ENCODE measurements around the gene TPM1. TPM values are rescaled to one million over a fixed set of nuclear protein-coding genes. Genes with fewer than 3 reads are reported as not detected.
A peak's percentile ranks its signal among the peaks of the same experiment; 100 is the strongest.

The TPM1 gene
- polyA plus RNA-seq, 6 donors from 2014 or later, result 1.7 to 6.9 (median 4.0) TPM

DNA sequence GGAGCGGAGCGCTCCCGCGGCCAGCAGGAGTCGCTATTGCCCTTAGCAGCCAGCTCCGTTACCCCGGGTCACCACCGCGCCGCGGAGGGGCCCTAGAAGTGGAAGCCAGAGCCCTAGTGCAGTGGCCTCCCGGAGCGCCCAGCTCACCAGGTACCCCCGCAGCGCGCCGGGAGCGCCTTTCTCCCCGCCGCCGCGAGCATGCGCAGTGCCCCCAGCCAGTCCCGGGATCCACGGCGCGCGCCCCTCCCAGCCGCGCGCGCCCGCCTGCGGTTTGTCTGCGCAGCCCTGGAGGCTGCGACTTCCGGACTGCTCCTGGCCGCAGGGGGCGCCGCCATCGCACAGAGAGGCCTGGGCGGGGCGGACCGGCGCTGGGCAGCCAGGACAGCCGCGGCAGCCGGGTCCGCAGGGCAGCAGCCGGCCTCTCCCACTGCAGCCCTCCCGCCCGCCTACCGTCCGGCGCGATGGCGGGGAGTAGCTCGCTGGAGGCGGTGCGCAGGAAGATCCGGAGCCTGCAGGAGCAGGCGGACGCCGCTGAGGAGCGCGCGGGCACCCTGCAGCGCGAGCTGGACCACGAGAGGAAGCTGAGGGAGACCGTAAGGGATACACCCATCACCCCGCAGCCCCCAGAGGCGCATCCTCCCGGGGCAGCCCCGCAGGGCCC lies 5.7 kb downstream of the TPM1 start:
- Mint-ChIP-seq H3K27me3 (peaks cover 29 to 36% (median 30%) of the 10 kb centered on the region in 3 donors), H3K27ac (peak overlapping the region in 4 of 6 donors; percentile 38 to 90 (median 66))

DNA sequence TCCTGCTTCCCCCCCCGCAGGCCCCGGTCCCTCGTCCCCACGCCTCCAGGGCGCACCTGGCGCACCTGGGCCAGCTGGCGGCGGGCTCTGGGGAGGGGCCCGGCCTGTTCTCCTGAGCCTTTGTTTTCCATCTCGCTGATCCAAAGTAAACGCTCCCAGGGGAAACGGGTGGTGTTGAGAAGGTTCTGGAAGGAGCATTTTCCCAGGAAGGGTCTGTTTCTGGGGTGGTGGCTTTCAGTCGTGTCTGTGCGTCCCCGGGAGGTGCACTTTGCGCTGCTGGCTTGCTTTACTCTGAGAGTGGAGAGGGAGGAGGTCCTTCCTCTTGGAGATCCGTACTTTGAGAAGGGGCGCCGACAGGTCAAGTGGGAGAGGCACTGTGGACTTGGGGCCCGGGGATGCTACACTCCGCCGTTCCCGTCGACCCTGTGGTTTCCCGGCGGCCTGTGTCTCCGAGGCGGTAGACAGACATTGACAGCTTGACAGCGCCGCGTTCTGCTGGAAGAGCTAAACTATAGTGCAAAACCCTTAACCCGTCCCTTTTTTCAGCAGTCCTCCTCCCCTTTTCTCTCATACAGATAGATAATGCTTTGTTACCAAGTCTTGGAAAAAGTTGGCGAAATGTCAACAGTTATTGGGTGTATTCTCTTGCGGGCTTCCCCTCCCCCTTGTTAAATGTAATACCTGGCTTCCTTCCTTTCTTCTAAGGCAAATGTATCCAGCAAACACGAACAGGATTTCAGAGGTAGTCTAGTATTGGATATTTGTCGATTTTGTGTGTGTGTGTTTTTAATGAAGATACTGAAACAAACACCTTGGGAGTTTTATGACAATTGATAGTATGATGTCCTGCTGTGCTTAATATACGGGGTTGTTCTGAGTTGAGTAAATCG lies 6.5 kb downstream of the TPM1 start:
- Mint-ChIP-seq H3K27ac (peak overlapping the region in 4 of 6 donors; percentile 24 to 92 (median 55)), H3K4me1 (peaks cover 19 to 26% (median 21%) of the 10 kb centered on the region in 3 donors), H3K9me3 (no peaks in the 10 kb centered on the region), H3K36me3 (no peaks in the 10 kb centered on the region), H3K4me3 (peak overlapping the region; percentile 83 to 96 (median 90)), H3K27me3 (peaks cover 21 to 30% (median 26%) of the 10 kb centered on the region in 3 donors)
- peak; percentile 10 for DNase-seq
- peak in 1 of 2 donors; percentile 8 for ATAC-seq (ENCODE audit: low read depth in 2 of 2)

More for the DNA sequence above, 5.7 kb downstream of the TPM1 start:
- DNase-seq (peak; percentile 75), ATAC-seq (ENCODE audit: low read depth in 2 of 2) (peak; percentile 75 to 76)
- Mint-ChIP-seq H3K4me1 (peaks cover 26 to 27% (median 26%) of the 10 kb centered on the region in 3 donors), H3K4me3 (peak overlapping the region; percentile 83 to 96 (median 90)), H3K36me3 (no peaks in the 10 kb centered on the region), H3K9me3 (no peaks in the 10 kb centered on the region)

DNA sequence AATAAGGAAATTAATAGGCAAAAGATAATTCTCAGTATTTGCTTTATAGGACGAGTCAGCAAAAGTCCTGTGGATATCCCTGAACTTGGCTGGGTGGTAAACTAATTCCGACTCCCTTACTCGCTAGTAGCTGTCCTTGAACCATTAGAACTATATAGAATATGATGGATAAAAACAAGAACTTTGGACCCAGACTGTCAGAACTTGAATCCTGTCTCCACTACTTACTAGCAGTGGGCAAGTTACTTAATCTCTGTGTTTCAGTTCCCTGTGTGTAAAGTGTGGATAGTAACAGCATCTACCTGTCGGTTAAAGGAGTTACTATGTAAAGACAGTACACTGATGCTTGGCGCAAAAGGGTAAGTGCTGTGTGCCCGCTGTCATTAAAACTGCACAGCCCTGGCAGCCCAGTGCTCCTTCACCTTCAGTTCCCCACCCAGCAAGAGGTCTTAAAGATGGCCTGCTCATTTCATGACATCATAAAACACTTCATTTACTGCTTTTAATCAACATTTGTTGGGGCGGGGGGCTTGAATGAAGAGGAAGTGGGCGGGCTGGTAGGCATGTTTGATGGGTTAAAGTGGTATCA lies 7.3 kb downstream of the TPM1 start:
- peak overlapping the region in 5 of 8 donors; percentile 71 to 96 (median 90) for H3K4me3 Mint-ChIP-seq
- H3K27ac Mint-ChIP-seq, result peak overlapping the region in 1 of 6 donors; percentile 66
- ATAC-seq (ENCODE audit: low read depth in 2 of 2) (no peak), DNase-seq (no peak)
- no peaks in the 10 kb centered on the region for H3K9me3 Mint-ChIP-seq
- peaks cover 17 to 21% (median 21%) of the 10 kb centered on the region in 3 donors for H3K4me1 Mint-ChIP-seq
- H3K27me3 Mint-ChIP-seq, result peaks cover 13 to 21% (median 18%) of the 10 kb centered on the region in 3 donors
- no peaks in the 10 kb centered on the region for H3K36me3 Mint-ChIP-seq

DNA sequence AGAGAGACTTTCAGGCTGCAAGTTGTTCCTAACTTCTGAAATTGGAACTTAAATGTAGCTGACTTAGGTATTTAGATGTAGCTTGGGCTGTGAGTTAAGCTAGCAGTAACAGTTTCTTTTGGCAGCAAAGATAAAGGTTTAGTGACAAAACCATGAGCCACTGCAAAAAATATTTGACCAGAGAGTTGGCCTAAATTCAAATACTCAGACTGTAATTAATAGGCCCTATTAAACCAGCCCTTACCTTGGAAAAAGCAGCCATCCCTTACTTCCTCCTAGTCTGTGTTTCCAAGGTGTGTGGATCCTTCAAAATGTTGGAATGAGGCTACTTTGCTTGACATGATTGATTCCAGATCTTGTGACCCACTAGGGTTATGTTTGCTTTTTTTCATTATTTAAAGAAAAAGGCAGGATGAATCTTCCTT lies 8.2 kb downstream of the TPM1 start:
- H3K27ac Mint-ChIP-seq, result no peak overlapping the region
- no peaks in the 10 kb centered on the region for H3K36me3 Mint-ChIP-seq
- DNase-seq (no peak), ATAC-seq (ENCODE audit: low read depth in 2 of 2) (no peak)
- H3K9me3 Mint-ChIP-seq, result no peaks in the 10 kb centered on the region
- H3K4me3 Mint-ChIP-seq, result peak overlapping the region in 1 of 8 donors; percentile 83
- peaks cover 17 to 21% (median 21%) of the 10 kb centered on the region in 3 donors for H3K4me1 Mint-ChIP-seq
- peaks cover 4 to 13% (median 9%) of the 10 kb centered on the region in 3 donors for H3K27me3 Mint-ChIP-seq

DNA sequence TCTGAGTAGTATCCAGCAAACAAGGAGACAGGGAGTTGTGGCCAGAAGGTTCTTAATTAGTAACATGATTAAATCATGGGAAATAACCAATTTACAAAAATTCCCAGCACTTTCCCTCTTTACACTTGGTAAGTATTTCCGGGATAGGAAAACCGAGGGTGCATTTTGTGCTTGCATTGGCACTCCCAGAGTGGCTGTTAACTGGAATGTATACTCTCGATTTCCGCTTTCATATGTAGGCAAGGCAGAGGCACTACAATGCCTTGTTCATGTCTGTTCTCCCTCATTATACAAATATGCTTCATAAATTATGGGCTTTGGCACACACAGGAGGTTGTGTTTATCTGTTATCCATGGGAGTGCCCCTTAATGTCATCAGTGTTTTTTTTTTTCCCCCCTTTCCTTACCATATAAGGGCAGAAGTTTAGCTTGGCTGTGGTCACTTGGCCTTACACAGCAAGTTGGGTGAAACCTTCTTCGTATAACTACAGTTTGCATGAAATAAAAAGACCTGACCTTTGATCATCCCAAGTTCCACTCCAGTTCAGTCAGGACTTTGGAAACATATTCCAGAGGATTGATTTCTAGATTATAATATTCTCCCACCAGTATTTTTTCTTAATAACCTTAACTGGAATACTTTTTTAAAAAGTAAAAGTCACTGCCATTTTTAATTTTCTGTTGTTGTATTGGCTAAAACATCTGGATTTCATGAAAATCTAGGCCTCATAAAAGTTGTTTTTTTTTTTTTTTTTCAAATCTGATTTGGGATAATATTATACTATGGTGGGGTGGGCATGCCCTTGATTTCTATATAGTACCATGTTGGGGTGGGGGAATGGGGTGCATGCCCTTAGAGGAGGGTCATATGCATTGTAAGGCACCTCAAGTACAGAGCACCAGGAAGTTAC lies 8.9 kb downstream of the TPM1 start:
- H3K36me3 Mint-ChIP-seq, result no peaks in the 10 kb centered on the region
- DNase-seq (no peak), ATAC-seq (ENCODE audit: low read depth in 2 of 2) (no peak)
- peaks cover 0 to 8% (median 4%) of the 10 kb centered on the region in 3 donors for H3K27me3 Mint-ChIP-seq
- H3K4me3 Mint-ChIP-seq, result peak overlapping the region in 1 of 8 donors; percentile 49
- H3K27ac Mint-ChIP-seq, result peak overlapping the region in 1 of 6 donors; percentile 17
- H3K9me3 Mint-ChIP-seq, result no peaks in the 10 kb centered on the region
- peaks cover 17 to 21% (median 21%) of the 10 kb centered on the region in 3 donors for H3K4me1 Mint-ChIP-seq

- no peaks in the 10 kb centered on the region for H3K9me3 Mint-ChIP-seq
- H3K36me3 Mint-ChIP-seq, result no peaks in the 10 kb centered on the region
- DNase-seq, result no peak
- no peaks in the 10 kb centered on the region for H3K27me3 Mint-ChIP-seq
- H3K4me1 Mint-ChIP-seq, result peaks cover 16 to 21% (median 20%) of the 10 kb centered on the region in 3 donors
- H3K4me3 Mint-ChIP-seq, result peak overlapping the region in 1 of 8 donors; percentile 31
- no peak for ATAC-seq (ENCODE audit: low read depth in 2 of 2)
- no peak overlapping the region for H3K27ac Mint-ChIP-seq
These were observed 9.7 kb downstream of the TPM1 start for GRCh38 chr15:63052077-63052841.

GRCh38 chr15:63052961-63053698 lies 10.6 kb downstream of the TPM1 start:
- H3K4me1 Mint-ChIP-seq, result peaks cover 9 to 15% (median 14%) of the 10 kb centered on the region in 3 donors
- no peaks in the 10 kb centered on the region for H3K27me3 Mint-ChIP-seq
- no peaks in the 10 kb centered on the region for H3K9me3 Mint-ChIP-seq
- peak overlapping the region in 1 of 6 donors; percentile 9 for H3K27ac Mint-ChIP-seq
- DNase-seq (no peak), ATAC-seq (ENCODE audit: low read depth in 2 of 2) (no peak)
- no peaks in the 10 kb centered on the region for H3K36me3 Mint-ChIP-seq
- no peak overlapping the region for H3K4me3 Mint-ChIP-seq

DNA sequence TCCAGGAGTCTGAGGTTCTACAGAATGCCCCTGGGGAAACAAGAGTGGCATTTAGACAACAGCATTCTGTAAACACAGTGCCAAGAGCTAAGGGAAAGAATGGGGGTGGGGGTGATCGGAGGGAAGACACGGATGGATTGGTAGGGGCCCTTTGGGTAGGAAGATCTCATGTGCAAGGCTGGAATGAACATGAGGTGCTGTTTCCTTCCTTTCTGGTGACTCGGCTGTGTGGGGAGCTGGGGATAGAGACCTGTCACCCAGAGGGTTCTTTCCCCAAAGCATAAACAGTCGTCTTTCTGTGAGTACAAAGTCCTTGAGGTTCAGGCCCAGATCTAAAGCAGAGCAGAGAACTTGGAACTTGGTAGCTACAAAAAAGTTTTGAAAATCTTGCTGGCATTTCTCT lies 11.7 kb downstream of the TPM1 start:
- DNase-seq (no peak), ATAC-seq (ENCODE audit: low read depth in 2 of 2) (no peak)
- H3K4me3 Mint-ChIP-seq, result no peak overlapping the region
- no peaks in the 10 kb centered on the region for H3K27me3 Mint-ChIP-seq
- peaks cover 3 to 8% (median 7%) of the 10 kb centered on the region in 3 donors for H3K4me1 Mint-ChIP-seq
- H3K9me3 Mint-ChIP-seq, result no peaks in the 10 kb centered on the region
- peaks cover 0 to 2% of the 10 kb centered on the region in 2 donors for H3K36me3 Mint-ChIP-seq
- H3K27ac Mint-ChIP-seq, result peak overlapping the region in 1 of 6 donors; percentile 63

- H3K27me3 Mint-ChIP-seq, result no peaks in the 10 kb centered on the region
- peak overlapping the region in 1 of 6 donors; percentile 90 for H3K27ac Mint-ChIP-seq
- DNase-seq, result no peak
- H3K36me3 Mint-ChIP-seq, result peaks cover 1 to 5% of the 10 kb centered on the region in 2 donors
- H3K4me3 Mint-ChIP-seq, result no peak overlapping the region
- no peaks in the 10 kb centered on the region for H3K9me3 Mint-ChIP-seq
- no peak for ATAC-seq (ENCODE audit: low read depth in 2 of 2)
- H3K4me1 Mint-ChIP-seq, result peaks cover 0 to under 1% (median 0%) of the 10 kb centered on the region in 3 donors
These were observed 12.4 kb downstream of the TPM1 start for GRCh38 chr15:63054985-63055384.

DNA sequence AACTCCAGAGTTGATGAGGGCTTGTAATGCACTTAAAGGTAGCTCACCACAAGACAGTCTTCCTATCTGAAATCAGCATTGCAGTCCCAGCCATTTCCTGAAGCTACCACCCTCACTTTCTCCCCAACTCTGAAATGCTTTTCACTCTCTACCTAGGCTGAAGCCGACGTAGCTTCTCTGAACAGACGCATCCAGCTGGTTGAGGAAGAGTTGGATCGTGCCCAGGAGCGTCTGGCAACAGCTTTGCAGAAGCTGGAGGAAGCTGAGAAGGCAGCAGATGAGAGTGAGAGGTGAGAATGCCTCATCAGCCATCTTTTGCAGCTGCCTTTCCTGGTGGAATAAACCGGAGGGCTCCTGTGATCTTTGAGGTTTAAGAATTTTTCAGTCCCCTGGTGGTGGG lies 14.3 kb downstream of the TPM1 start:
- no peaks in the 10 kb centered on the region for H3K9me3 Mint-ChIP-seq
- ATAC-seq (ENCODE audit: low read depth in 2 of 2), result no peak
- no peaks in the 10 kb centered on the region for H3K4me1 Mint-ChIP-seq
- no peaks in the 10 kb centered on the region for H3K27me3 Mint-ChIP-seq
- no peak overlapping the region for H3K4me3 Mint-ChIP-seq
- DNase-seq, result no peak
- no peak overlapping the region for H3K27ac Mint-ChIP-seq
- H3K36me3 Mint-ChIP-seq, result peaks cover 18 to 20% of the 10 kb centered on the region in 2 donors

DNA sequence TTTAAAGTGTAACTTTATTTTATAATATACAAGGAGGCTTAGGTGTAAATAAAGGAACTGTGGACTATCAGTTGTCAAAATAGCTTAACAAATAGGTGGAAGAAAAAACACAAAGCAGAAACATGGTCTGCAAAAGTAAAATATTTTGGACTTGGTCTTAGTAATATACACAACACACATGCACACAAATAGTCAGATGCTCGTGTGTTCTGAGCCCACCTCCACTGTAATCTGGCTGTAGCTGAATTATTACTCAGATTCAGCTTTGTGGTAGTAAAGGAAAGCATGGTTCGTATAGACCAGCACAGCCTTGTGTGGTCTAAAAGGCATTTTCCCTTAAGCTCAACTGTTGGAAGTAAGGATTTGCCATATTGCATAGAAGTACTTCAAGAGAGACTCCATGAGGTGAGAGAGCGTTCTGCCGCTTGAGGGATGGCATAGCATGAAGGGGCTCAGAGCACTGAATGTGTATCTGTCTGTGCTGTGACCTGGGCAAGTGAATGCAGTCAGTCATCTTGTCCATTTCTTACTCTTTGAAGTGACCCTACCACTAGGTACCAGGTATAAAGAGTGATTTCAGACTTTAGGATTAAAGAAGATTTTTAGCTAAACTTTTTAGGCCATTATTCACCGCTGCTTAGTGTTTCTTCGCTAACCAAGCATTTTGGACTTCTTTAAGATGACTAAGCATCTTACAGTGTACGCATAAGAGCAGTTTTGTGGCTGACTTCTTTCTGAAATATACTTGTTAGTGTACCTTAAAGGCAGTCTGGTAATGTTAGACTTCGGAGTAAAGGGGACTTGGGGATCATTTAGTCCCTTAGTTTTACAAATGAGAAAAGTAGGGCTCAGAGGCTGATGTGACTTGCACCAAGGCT lies 15.2 kb downstream of the TPM1 start:
- DNase-seq (no peak), ATAC-seq (ENCODE audit: low read depth in 2 of 2) (no peak)
- no peak overlapping the region for H3K4me3 Mint-ChIP-seq
- no peaks in the 10 kb centered on the region for H3K4me1 Mint-ChIP-seq
- H3K36me3 Mint-ChIP-seq, result peaks cover 26 to 28% of the 10 kb centered on the region in 2 donors
- H3K27ac Mint-ChIP-seq, result no peak overlapping the region
- H3K9me3 Mint-ChIP-seq, result no peaks in the 10 kb centered on the region
- H3K27me3 Mint-ChIP-seq, result no peaks in the 10 kb centered on the region
